ENCODE measurements around the gene WDR46.
A peak's percentile ranks its signal among the peaks of the same experiment; 100 is the strongest.

Gene WDR46, protein sequence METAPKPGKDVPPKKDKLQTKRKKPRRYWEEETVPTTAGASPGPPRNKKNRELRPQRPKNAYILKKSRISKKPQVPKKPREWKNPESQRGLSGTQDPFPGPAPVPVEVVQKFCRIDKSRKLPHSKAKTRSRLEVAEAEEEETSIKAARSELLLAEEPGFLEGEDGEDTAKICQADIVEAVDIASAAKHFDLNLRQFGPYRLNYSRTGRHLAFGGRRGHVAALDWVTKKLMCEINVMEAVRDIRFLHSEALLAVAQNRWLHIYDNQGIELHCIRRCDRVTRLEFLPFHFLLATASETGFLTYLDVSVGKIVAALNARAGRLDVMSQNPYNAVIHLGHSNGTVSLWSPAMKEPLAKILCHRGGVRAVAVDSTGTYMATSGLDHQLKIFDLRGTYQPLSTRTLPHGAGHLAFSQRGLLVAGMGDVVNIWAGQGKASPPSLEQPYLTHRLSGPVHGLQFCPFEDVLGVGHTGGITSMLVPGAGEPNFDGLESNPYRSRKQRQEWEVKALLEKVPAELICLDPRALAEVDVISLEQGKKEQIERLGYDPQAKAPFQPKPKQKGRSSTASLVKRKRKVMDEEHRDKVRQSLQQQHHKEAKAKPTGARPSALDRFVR

DNA sequence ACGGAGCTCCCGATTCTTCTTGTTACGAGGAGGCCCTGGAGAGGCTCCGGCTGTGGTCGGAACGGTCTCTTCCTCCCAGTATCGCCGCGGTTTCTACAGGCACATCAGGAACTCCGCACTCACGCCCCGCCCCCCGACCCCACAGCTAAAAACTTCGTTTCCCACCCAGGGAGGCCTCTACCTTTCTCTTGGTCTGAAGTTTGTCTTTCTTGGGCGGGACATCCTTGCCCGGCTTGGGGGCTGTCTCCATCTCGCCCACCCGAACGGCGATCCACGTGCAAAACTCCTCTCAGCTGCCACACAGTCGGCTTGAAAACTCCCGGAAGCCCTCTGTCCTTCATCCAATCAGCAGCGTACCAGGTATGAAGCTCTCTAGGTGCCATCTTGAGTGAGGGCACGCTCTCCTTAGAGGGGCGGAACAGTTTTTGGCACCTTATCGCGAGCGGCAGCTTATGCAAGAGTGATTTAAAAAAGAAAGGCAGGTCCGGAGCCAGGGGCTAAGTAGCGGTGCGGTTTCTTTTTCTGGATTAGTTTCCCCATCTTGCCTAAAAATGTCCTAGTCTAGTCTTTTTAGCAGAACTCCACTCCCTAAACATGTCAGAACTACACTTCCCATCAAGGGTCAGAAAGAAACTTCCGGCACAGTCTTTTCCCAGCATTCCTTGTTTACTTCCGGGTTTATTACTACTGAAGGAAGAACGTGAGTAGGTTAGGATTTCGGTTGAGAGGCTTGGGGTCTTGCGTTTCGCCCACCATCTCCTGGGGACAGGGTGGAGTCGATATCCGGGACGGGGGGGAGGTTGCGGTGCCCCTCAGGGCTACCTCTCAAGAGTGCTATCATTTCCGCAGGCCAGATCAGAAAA, at the start of gene WDR46, which contains the start of gene PFDN6:
Gene WDR46 (minus strand): TSS at position 319 of the 863 bp plus-strand sequence. CDS start 69 bp downstream, at position 250.
Gene PFDN6 (plus strand): TSS at position 681 of the 863 bp plus-strand sequence. CDS start 256 bp downstream, outside the sequence.
- peak; percentile 64 for DNase-seq

- no peak for DNase-seq
Observed at GRCh38 chr6:33336495-33336894, 47.5 kb upstream of the WDR46 start.

- DNase-seq = no peak
Observed at GRCh38 chr6:33335916-33336315, 46.9 kb upstream of the WDR46 start.

- DNase-seq = no peak
Observed at GRCh38 chr6:33333666-33334065, 44.6 kb upstream of the WDR46 start.

GRCh38 chr6:33330736-33331135, 41.7 kb upstream of the WDR46 start:
- no peak for DNase-seq

- DNase-seq = no peak
Observed at GRCh38 chr6:33329058-33329457, 40.0 kb upstream of the WDR46 start.

GRCh38 chr6:33324125-33324524, 35.1 kb upstream of the WDR46 start:
- no peak for DNase-seq

DNA sequence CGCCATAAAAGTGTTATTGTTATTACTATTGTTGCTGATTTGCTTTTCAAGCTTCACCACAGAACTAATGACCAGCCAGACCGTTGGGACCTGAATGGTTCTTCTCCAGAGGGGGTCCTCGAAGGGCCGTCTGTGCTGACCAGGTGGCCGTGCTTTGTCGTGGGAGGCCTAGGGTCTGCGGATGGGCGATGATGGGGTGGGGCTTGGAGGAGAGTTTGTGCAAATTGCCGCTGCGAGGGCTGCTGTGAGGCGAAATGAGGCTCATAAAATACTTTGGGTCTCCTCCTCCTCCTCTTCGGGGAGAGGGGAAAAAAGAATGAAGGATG, 34.5 kb upstream of the WDR46 start:
- no peak for DNase-seq

- no peak for DNase-seq
Observed at GRCh38 chr6:33321227-33321626, 32.2 kb upstream of the WDR46 start.

DNA sequence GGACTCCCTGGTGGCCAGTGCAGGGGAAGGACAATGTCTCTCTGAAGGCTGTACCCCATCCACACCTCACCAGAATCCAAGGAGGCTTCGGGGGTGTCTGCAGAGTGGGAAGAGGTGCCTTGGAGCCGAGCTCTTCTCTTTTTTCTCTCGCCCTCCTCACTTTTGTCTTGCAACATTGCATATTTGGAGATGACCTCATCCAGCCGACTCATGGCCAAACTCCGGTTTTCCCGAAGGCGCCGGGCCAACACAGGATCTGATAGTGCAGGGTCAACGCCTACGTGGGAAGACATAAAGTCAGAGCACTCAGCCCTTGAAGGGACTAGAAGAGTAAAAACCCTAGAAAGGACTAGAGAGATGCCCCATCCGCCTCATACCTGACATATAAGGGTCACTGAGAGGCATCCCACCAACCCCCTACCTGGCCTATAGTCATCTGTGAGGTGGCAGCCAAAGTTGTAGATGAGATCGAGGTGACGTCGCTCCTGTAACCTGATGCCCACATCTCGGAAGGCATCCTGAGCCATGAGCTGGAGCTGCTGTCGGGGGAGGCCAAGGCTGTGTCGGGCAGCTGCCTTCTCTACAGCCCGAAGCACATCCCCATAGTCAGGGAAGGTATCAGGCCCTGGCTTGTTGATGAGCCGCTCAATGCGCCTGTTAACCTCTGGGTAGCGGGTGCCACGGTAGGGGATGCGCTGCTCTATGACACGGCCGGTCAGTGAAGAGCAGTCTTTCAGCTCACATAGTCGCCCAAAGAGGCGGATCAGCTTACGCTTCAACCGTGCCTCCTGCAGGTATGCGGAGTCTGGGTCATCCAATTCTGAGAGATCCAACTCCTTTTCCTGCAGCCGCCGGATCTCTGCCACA, 31.5 kb upstream of the WDR46 start:
- no peak for DNase-seq

- no peak for DNase-seq
Observed at GRCh38 chr6:33319939-33320314, 30.9 kb upstream of the WDR46 start.

DNA sequence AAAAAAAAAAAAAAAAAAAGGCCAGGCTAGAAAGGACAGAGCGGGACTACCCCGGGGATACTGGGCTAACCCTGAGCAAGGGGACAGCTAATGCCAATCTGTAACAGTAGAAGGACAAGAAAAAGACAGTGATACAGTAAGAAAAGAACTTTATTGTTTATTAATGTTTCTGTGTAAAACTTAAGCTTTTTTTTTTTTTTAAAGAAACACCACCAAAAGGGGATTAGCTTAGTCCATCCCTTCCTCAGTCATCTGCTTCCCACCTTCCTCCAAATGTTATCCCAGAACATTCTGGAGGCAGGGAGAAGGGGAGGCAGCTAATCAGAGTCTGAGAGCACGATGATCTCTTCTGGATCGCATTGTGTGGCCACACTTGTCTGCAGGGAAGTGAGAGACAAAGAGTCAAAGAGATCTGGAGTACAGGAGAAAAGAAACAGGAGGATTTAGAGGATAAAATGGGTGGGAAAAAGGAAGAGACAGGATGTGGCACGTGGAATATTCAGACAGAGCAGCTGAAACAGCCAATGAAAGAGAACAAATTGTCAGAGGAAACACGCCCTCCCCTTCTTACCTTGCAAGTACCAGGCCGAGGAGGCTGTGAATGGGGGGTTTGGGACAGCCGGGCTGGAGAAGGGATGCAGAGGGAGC, 29.5 kb upstream of the WDR46 start:
- no peak for DNase-seq

DNA sequence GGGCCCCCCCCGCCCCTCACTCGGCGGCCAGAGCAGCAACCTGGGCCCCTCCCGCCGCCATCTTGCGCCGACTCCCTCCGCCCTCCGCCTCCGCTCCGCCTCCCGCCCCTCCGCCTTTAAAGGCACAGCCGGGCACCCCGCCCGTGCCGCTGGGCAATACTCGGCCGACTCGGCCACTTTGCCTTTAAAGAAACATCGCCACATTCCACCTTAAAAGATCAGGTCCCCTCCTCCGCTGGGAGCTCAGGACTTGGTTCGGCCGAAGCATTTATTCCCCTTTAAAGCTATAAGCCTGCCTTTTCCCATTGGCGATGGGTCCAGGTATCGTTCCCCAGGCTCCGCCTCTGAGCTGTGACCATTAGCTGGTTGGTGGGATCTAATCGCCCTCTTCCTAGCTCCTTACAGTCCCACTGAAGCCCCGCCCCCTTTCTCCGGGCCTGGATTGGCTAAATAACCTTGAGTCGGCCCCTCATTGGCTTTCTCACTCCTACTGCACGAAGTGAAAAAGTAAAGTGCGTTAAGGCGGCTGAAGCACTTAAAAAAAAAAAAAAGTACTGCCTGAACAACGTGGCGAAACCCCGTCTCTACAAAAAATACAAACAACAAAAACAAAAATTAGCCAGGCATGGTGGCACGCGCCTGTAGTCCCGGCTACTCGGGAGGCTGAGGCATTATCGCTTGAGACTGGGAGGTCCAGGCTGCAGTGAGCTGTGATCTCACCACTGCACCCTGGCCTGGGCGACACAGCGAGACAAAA, 28.8 kb upstream of the WDR46 start, which contains the start of gene ZBTB22:
Gene ZBTB22 (minus strand): TSS at position 76 of the 757 bp plus-strand sequence. CDS start 828 bp downstream, outside the sequence.
- peak; percentile 87 for DNase-seq

DNA sequence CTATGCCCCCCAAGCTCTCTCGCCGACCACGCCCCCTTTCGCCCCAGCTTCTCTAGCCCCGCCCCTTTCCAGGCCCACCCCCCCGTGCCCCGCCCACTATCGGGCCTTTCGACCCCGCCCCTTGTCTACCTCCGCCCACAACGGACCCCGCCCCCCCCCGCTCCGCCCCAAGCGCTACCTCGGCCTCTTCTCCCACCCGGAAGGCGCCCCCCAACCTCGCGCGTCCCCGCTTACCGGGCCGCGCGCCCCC, 28.3 kb upstream of the WDR46 start:
- DNase-seq = no peak

- DNase-seq = no peak
Observed at GRCh38 chr6:33316603-33317418, 27.8 kb upstream of the WDR46 start.

- no peak for DNase-seq
Observed at GRCh38 chr6:33315793-33316602, 27.0 kb upstream of the WDR46 start.

DNA sequence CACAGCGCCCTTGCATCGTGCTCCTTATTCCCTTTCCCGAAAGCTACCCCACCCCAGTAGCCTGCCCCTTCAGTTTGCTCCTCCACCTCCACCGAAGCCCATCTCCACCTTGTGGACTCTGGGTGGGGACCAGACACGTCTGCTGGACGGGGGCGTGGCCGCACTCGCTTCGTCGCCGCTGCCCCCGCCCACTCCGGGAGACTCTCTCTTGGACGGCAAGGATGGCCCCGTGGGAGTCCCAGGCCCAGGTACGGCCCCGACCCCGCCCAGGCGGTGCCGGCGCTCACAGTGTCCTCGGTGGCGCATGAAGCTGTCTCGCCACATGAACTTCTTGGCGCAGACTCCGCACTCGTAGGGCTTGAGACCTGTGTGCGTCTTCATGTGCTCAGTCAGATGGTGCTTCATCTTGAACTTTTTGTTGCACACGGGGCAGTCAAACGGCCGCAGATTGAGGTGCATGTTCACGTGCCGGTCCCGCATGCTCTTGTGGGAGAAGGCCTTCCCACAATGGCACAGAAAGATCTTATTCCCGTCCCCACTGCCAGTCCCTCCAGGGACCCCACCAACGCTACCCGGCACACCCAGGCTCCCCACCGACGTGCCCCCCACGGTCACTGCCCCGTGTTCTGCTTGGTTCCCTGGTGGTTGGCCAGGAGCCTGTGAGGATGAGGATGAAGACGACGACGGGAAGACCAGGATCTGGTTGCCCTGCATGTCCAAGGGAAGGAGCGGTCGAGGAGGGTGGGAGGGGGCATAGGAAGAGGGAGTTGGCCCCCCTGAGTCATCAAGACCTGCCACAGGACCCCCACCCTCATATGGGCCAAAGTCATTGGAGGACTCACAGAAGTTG, 26.1 kb upstream of the WDR46 start:
- no peak for DNase-seq

DNA sequence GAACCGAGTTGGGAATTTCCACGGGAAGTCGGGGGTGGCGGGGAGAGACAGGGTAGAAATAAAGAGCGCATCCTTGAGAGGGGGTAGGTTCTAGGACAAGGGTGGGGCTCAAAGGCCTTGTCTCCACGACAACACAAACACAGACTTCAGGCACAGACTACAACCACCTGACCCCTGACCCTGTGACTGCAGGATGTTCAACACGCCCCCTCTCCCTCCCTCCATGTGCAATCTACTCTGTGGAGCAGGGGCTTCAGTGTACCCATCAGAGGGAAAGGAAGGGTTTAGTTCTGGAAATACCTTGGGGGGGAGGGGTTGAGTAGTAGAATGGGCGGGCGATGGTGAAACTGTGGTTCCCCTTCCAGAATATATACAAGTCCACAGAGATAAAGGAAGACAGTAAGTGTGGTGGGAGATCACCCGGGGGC, 25.5 kb upstream of the WDR46 start:
- DNase-seq = no peak
